ENCODE results near the gene PDGFD. TPM values are rescaled to one million over a fixed set of nuclear protein-coding genes. Genes with fewer than 3 reads are reported as not detected.
"Not testable (repeated sequence)": the region's sequence is repeated elsewhere in the genome, so short reads cannot be mapped to it uniquely, and the experiment has no call there.

PDGFD gene
- total and polyA plus RNA-seq, 2 experiments from 2014 or later, result 100 to 105 TPM

GRCh38 chr11:104055596-104055995 is 108.4 kb downstream of the PDGFD start:
- no peaks in the 10 kb centered on the region for H3K27me3 ChIP-seq
- no peak overlapping the region for H3K27ac ChIP-seq
- no peak for TF ChIP-seq CTCF (IDR thresholded peaks at IDR 0.05; ENCODE audit: low read depth, low read length)
- no peaks in the 10 kb centered on the region for H3K36me3 ChIP-seq
- no peak for DNase-seq (ENCODE audit: low read depth in 1 of 2, low spot score in 1 of 2)
- H3K9me3 ChIP-seq (ENCODE audit: low read depth), result no peaks in the 10 kb centered on the region
- H3K4me1 ChIP-seq (ENCODE audit: low read depth), result peaks cover 23% of the 10 kb centered on the region
- H3K4me3 ChIP-seq, result no peak overlapping the region

- Histone ChIP-seq H3K27me3 (no peaks in the 10 kb centered on the region), H3K36me3 (no peaks in the 10 kb centered on the region), H3K27ac (no peak overlapping the region), H3K4me1 (ENCODE audit: low read depth) (peaks cover 23% of the 10 kb centered on the region), H3K9me3 (ENCODE audit: low read depth) (no peaks in the 10 kb centered on the region), H3K4me3 (no peak overlapping the region)
- DNase-seq (ENCODE audit: low read depth in 1 of 2, low spot score in 1 of 2), result no peak
- no peak for TF ChIP-seq CTCF (IDR thresholded peaks at IDR 0.05; ENCODE audit: low read depth, low read length)
These were observed 108.9 kb downstream of the PDGFD start for GRCh38 chr11:104054911-104055529.

- no peaks in the 10 kb centered on the region for H3K9me3 ChIP-seq (ENCODE audit: low read depth)
- no peak overlapping the region for H3K27ac ChIP-seq
- H3K4me3 ChIP-seq, result no peak overlapping the region
- no peaks in the 10 kb centered on the region for H3K36me3 ChIP-seq
- no peak for TF ChIP-seq CTCF (IDR thresholded peaks at IDR 0.05; ENCODE audit: low read depth, low read length)
- H3K4me1 ChIP-seq (ENCODE audit: low read depth), result peaks cover 23% of the 10 kb centered on the region
- no peaks in the 10 kb centered on the region for H3K27me3 ChIP-seq
- DNase-seq (ENCODE audit: low read depth in 1 of 2, low spot score in 1 of 2), result no peak
These were observed 110.0 kb downstream of the PDGFD start for GRCh38 chr11:104053743-104054478.

- DNase-seq (ENCODE audit: low read depth in 1 of 2, low spot score in 1 of 2), result peak in 1 of 2 donors; percentile 67
- Histone ChIP-seq H3K4me1 (ENCODE audit: low read depth) (peaks cover 23% of the 10 kb centered on the region), H3K4me3 (no peak overlapping the region), H3K9me3 (ENCODE audit: low read depth) (no peaks in the 10 kb centered on the region), H3K27me3 (no peaks in the 10 kb centered on the region), H3K27ac (no peak overlapping the region), H3K36me3 (no peaks in the 10 kb centered on the region)
- no peak for TF ChIP-seq CTCF (IDR thresholded peaks at IDR 0.05; ENCODE audit: low read depth, low read length)
These were observed 112.2 kb downstream of the PDGFD start for GRCh38 chr11:104051778-104052177.

- Histone ChIP-seq H3K4me1 (ENCODE audit: low read depth) (peaks cover 12% of the 10 kb centered on the region), H3K27me3 (no peaks in the 10 kb centered on the region), H3K27ac (no peak overlapping the region), H3K4me3 (no peak overlapping the region), H3K9me3 (ENCODE audit: low read depth) (no peaks in the 10 kb centered on the region), H3K36me3 (no peaks in the 10 kb centered on the region)
- DNase-seq (ENCODE audit: low read depth in 1 of 2, low spot score in 1 of 2), result no peak
- no peak for TF ChIP-seq CTCF (IDR thresholded peaks at IDR 0.05; ENCODE audit: low read depth, low read length)
These were observed 114.8 kb downstream of the PDGFD start for GRCh38 chr11:104049116-104049515.

- not testable (repeated sequence) for H3K9me3 ChIP-seq (ENCODE audit: low read depth); H3K4me3 ChIP-seq; DNase-seq (ENCODE audit: low read depth in 1 of 2, low spot score in 1 of 2); H3K27ac ChIP-seq; H3K36me3 ChIP-seq; H3K27me3 ChIP-seq; H3K4me1 ChIP-seq (ENCODE audit: low read depth)
These were observed 117.1 kb downstream of the PDGFD start for GRCh38 chr11:104046858-104047257.

Measured in cardiac muscle cell (in vitro differentiated cells and primary cell).